Liver (tissue), 3 donors: ENCODE results near the gene CCDC116.

Experiments used
- CTCF ChIP-seq: fragments of 150-350 bp; IDR thresholded peaks from 2 replicates; pipeline ENCODE4 v1.5.1; 2017; ENCODE audit warnings: improper control_type of control experiment, low read depth, low read length; ENCODE audit not compliant: missing input control
- JUND ChIP-seq, 2 donors: IDR thresholded peaks; 2 replicates each; pipeline ENCODE4 v1.6.1; 2016; ENCODE audit warnings: antibody characterized with exemption in 2 of 2
- donor health status: healthy.
- donor health status: healthy.

- TF ChIP-seq JUND (IDR thresholded peaks at IDR 0.05): no peak
- TF ChIP-seq CTCF: no peak
These were observed 371 bp downstream of the CCDC116 start for GRCh38 chr22:21632931-21633330.
